ENCODE data around the gene NEK1.

NEK1 gene

GRCh38 chr4:169484485-169484884, 127.9 kb downstream of the NEK1 start:
- Histone ChIP-seq H3F3A (ENCODE audit: insufficient read depth) (no peaks in the 10 kb centered on the region), H2AFZ (ENCODE audit: low read depth, low read length, severe bottlenecking) (no peak overlapping the region), H3K27me3 (ENCODE audit: low read length) (no peaks in the 10 kb centered on the region), H4K20me1 (ENCODE audit: low read depth, low read length) (no peaks in the 10 kb centered on the region), H3K9ac (ENCODE audit: low read length) (no peak overlapping the region), H3K9me3 (ENCODE audit: insufficient read depth, low read length) (no peaks in the 10 kb centered on the region), H3K4me3 (ENCODE audit: insufficient read depth, low read length, poor library complexity, severe bottlenecking) (no peak overlapping the region), H3K79me2 (ENCODE audit: insufficient read depth, low read length) (no peaks in the 10 kb centered on the region), H3K9me2 (replicated peaks; ENCODE audit: insufficient read depth, low read length) (no peaks in the 10 kb centered on the region), H3K36me3 (ENCODE audit: low read length) (no peaks in the 10 kb centered on the region), H3K27ac (ENCODE audit: low read depth, low read length) (no peak overlapping the region), H3K4me2 (ENCODE audit: low read depth, low read length, poor library complexity, severe bottlenecking) (no peak overlapping the region)
- TF ChIP-seq EZH2phosphoT487 (conservative IDR thresholded peaks at IDR 0.05; ENCODE audit: low read length): no peak
- TF ChIP-seq CTCF (IDR thresholded peaks at IDR 0.05; ENCODE audit: insufficient read depth, low read length, poor library complexity, severe bottlenecking): no peak

GRCh38 chr4:169464080-169464479, 148.3 kb downstream of the NEK1 start:
- Histone ChIP-seq H3K27me3 (ENCODE audit: low read length) (no peaks in the 10 kb centered on the region), H3K9ac (ENCODE audit: low read length) (no peak overlapping the region), H3K4me2 (ENCODE audit: low read depth, low read length, poor library complexity, severe bottlenecking) (no peak overlapping the region), H3K4me3 (ENCODE audit: insufficient read depth, low read length, poor library complexity, severe bottlenecking) (no peak overlapping the region), H3K27ac (ENCODE audit: low read depth, low read length) (no peak overlapping the region), H4K20me1 (ENCODE audit: low read depth, low read length) (no peaks in the 10 kb centered on the region), H3K36me3 (ENCODE audit: low read length) (peaks cover 13% of the 10 kb centered on the region; the same call in 1 of the 2 replicates), H3K9me2 (replicated peaks; ENCODE audit: insufficient read depth, low read length) (no peaks in the 10 kb centered on the region), H3K9me3 (ENCODE audit: insufficient read depth, low read length) (no peaks in the 10 kb centered on the region), H3F3A (ENCODE audit: insufficient read depth) (no peaks in the 10 kb centered on the region), H2AFZ (ENCODE audit: low read depth, low read length, severe bottlenecking) (no peak overlapping the region), H3K79me2 (ENCODE audit: insufficient read depth, low read length) (no peaks in the 10 kb centered on the region)
- TF ChIP-seq CTCF (IDR thresholded peaks at IDR 0.05; ENCODE audit: insufficient read depth, low read length, poor library complexity, severe bottlenecking) (no peak), EZH2phosphoT487 (conservative IDR thresholded peaks at IDR 0.05; ENCODE audit: low read length) (no peak)

- Histone ChIP-seq H3F3A (ENCODE audit: insufficient read depth) (no peaks in the 10 kb centered on the region), H3K27me3 (ENCODE audit: low read length) (no peaks in the 10 kb centered on the region), H3K27ac (ENCODE audit: low read depth, low read length) (no peak overlapping the region), H3K4me2 (ENCODE audit: low read depth, low read length, poor library complexity, severe bottlenecking) (no peak overlapping the region), H3K9ac (ENCODE audit: low read length) (no peak overlapping the region), H4K20me1 (ENCODE audit: low read depth, low read length) (no peaks in the 10 kb centered on the region), H3K9me3 (ENCODE audit: insufficient read depth, low read length) (no peaks in the 10 kb centered on the region), H3K79me2 (ENCODE audit: insufficient read depth, low read length) (no peaks in the 10 kb centered on the region), H3K36me3 (ENCODE audit: low read length) (peaks cover 13% of the 10 kb centered on the region; the same call in 1 of the 2 replicates), H3K9me2 (replicated peaks; ENCODE audit: insufficient read depth, low read length) (no peaks in the 10 kb centered on the region), H2AFZ (ENCODE audit: low read depth, low read length, severe bottlenecking) (no peak overlapping the region), H3K4me3 (ENCODE audit: insufficient read depth, low read length, poor library complexity, severe bottlenecking) (no peak overlapping the region)
- TF ChIP-seq CTCF (IDR thresholded peaks at IDR 0.05; ENCODE audit: insufficient read depth, low read length, poor library complexity, severe bottlenecking) (no peak), EZH2phosphoT487 (conservative IDR thresholded peaks at IDR 0.05; ENCODE audit: low read length) (no peak)
Measured at GRCh38 chr4:169460081-169460480, 152.3 kb downstream of the NEK1 start.
